ENCODE data around the gene TMEM237.

DNA sequence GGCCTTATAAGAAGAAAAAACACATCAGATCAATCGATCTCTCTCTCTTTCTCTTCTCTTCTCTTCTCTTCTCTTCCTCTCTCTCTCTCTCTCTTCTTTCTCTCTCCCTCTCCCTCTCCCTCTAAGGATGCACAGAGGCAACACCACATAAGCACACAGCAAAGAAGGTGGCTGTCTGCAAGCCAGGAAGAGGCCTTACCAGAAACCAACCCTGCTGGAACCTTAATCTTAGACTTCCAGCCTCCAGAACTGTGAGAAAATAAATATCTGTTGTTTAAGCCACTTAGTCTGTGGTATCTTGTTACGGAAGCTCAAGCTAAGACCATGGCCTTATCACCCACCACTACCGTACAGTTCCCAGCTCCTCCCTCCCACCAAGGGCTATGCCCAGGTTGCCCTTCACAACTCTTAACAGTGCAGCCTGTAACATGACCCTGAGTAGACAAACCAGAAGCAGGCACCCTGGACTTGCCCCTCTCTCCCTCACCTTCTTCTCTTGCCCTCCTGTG, 25.2 kb upstream of the TMEM237 start:
- TF ChIP-seq, protein P1, sequence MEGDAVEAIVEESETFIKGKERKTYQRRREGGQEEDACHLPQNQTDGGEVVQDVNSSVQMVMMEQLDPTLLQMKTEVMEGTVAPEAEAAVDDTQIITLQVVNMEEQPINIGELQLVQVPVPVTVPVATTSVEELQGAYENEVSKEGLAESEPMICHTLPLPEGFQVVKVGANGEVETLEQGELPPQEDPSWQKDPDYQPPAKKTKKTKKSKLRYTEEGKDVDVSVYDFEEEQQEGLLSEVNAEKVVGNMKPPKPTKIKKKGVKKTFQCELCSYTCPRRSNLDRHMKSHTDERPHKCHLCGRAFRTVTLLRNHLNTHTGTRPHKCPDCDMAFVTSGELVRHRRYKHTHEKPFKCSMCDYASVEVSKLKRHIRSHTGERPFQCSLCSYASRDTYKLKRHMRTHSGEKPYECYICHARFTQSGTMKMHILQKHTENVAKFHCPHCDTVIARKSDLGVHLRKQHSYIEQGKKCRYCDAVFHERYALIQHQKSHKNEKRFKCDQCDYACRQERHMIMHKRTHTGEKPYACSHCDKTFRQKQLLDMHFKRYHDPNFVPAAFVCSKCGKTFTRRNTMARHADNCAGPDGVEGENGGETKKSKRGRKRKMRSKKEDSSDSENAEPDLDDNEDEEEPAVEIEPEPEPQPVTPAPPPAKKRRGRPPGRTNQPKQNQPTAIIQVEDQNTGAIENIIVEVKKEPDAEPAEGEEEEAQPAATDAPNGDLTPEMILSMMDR (IDR thresholded peaks at IDR 0.05; ENCODE audit: low read depth, low read length, missing input control) = no peak
- TF ChIP-seq JUND (IDR thresholded peaks at IDR 0.05) = no peak
- TF ChIP-seq, protein P2, sequence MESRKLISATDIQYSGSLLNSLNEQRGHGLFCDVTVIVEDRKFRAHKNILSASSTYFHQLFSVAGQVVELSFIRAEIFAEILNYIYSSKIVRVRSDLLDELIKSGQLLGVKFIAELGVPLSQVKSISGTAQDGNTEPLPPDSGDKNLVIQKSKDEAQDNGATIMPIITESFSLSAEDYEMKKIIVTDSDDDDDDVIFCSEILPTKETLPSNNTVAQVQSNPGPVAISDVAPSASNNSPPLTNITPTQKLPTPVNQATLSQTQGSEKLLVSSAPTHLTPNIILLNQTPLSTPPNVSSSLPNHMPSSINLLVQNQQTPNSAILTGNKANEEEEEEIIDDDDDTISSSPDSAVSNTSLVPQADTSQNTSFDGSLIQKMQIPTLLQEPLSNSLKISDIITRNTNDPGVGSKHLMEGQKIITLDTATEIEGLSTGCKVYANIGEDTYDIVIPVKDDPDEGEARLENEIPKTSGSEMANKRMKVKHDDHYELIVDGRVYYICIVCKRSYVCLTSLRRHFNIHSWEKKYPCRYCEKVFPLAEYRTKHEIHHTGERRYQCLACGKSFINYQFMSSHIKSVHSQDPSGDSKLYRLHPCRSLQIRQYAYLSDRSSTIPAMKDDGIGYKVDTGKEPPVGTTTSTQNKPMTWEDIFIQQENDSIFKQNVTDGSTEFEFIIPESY (IDR thresholded peaks at IDR 0.05) = no peak
- TF ChIP-seq GABPA (IDR thresholded peaks at IDR 0.05 in 1 of 2, conservative IDR thresholded peaks at IDR 0.05 in 1 of 2) = no peak
- TF ChIP-seq FOXA1 (IDR thresholded peaks at IDR 0.05) = no peak
- TF ChIP-seq FOXA2 (IDR thresholded peaks at IDR 0.05) = no peak
- TF ChIP-seq, protein P3, sequence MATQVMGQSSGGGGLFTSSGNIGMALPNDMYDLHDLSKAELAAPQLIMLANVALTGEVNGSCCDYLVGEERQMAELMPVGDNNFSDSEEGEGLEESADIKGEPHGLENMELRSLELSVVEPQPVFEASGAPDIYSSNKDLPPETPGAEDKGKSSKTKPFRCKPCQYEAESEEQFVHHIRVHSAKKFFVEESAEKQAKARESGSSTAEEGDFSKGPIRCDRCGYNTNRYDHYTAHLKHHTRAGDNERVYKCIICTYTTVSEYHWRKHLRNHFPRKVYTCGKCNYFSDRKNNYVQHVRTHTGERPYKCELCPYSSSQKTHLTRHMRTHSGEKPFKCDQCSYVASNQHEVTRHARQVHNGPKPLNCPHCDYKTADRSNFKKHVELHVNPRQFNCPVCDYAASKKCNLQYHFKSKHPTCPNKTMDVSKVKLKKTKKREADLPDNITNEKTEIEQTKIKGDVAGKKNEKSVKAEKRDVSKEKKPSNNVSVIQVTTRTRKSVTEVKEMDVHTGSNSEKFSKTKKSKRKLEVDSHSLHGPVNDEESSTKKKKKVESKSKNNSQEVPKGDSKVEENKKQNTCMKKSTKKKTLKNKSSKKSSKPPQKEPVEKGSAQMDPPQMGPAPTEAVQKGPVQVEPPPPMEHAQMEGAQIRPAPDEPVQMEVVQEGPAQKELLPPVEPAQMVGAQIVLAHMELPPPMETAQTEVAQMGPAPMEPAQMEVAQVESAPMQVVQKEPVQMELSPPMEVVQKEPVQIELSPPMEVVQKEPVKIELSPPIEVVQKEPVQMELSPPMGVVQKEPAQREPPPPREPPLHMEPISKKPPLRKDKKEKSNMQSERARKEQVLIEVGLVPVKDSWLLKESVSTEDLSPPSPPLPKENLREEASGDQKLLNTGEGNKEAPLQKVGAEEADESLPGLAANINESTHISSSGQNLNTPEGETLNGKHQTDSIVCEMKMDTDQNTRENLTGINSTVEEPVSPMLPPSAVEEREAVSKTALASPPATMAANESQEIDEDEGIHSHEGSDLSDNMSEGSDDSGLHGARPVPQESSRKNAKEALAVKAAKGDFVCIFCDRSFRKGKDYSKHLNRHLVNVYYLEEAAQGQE (IDR thresholded peaks at IDR 0.05) = no peak

Data from liver (tissue), 3 donors.